Esophagus muscularis mucosa (tissue), 3 donors: ENCODE data around the gene MRPL58.
"Not testable (repeated sequence)": the region's sequence is repeated elsewhere in the genome, so short reads cannot be mapped to it uniquely, and the experiment has no call there.

Experiments
- EP300 ChIP-seq: sonication (generic); formaldehyde crosslinking; IDR thresholded peaks from one replicate; pipeline ENCODE4 v1.6.1; 2017; ENCODE audit warnings: antibody characterized with exemption
- TF ChIP-seq, protein P1 (sequence below), 3 experiments: fragments of 200-600 bp in 2 of 3; fragments of 450-650 bp in 1 of 3; sonication (generic) in 2 of 3; IDR thresholded peaks; one replicate each; pipeline ENCODE4 v1.5.1; 2017 to 2019; ENCODE audit warnings: antibody characterized with exemption in 3 of 3, mild to moderate bottlenecking in 2 of 3, moderate library complexity in 1 of 3

DNA sequence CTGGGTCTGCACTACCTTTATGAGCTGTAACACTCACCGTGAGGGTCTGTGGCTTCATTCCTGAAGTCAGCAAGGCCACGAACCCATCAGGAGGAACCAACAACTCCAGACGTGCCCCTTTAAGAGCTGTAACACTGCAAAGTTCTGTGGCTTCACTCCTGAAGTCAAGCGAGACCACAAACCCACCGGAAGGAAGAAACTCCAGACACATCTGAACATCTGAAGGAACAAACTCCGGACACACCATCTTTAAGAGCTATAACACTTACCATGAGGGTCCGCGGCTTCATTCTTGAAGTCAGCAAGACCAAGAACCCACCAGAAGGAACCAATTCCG is 12.9 kb downstream of the MRPL58 start:
- TF ChIP-seq, protein P1, sequence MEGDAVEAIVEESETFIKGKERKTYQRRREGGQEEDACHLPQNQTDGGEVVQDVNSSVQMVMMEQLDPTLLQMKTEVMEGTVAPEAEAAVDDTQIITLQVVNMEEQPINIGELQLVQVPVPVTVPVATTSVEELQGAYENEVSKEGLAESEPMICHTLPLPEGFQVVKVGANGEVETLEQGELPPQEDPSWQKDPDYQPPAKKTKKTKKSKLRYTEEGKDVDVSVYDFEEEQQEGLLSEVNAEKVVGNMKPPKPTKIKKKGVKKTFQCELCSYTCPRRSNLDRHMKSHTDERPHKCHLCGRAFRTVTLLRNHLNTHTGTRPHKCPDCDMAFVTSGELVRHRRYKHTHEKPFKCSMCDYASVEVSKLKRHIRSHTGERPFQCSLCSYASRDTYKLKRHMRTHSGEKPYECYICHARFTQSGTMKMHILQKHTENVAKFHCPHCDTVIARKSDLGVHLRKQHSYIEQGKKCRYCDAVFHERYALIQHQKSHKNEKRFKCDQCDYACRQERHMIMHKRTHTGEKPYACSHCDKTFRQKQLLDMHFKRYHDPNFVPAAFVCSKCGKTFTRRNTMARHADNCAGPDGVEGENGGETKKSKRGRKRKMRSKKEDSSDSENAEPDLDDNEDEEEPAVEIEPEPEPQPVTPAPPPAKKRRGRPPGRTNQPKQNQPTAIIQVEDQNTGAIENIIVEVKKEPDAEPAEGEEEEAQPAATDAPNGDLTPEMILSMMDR (IDR thresholded peaks at IDR 0.05) = not testable (repeated sequence)
- not testable (repeated sequence) for TF ChIP-seq EP300
